Measurements from ENCODE around the gene RGS2.

RGS2 gene

DNA sequence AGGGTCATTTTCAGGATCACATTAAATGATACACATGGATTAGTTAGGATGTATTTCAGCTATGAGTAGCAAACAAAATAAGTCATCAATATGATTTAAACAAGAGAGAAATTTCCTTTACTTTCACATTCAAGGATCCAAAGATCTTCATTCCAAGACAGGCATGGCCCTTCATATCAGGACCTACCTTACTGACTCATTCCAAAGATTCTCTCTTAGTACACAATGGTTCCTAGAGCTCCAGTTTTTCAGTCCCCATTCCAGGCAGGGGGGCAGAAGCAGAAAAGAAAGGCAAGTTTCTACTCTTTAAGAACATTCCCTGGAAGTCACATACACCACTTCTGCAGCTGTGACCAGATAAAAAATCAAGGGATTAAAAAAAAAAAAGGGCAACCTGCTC, 23.7 kb downstream of the RGS2 start:
- no peak for DNase-seq

DNA sequence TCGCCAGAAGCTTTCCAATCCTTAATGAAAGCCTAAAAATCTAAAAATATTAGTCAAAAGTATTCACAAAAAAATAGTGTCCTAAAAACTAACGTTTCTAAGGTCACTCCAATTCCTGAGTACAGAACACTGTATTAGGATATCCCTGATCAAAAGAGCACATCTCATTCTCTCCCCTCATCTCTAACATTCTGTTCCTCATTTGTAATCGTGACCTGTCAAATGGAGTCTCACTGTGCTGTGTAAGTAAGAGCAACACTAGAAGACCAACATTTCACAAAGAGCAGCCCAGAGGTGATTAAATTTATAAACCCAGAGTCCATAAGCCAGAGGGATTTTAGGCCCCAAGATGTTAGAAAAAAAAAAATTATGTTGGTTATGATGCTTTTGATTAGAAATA, 26.3 kb downstream of the RGS2 start:
- no peak for DNase-seq

DNA sequence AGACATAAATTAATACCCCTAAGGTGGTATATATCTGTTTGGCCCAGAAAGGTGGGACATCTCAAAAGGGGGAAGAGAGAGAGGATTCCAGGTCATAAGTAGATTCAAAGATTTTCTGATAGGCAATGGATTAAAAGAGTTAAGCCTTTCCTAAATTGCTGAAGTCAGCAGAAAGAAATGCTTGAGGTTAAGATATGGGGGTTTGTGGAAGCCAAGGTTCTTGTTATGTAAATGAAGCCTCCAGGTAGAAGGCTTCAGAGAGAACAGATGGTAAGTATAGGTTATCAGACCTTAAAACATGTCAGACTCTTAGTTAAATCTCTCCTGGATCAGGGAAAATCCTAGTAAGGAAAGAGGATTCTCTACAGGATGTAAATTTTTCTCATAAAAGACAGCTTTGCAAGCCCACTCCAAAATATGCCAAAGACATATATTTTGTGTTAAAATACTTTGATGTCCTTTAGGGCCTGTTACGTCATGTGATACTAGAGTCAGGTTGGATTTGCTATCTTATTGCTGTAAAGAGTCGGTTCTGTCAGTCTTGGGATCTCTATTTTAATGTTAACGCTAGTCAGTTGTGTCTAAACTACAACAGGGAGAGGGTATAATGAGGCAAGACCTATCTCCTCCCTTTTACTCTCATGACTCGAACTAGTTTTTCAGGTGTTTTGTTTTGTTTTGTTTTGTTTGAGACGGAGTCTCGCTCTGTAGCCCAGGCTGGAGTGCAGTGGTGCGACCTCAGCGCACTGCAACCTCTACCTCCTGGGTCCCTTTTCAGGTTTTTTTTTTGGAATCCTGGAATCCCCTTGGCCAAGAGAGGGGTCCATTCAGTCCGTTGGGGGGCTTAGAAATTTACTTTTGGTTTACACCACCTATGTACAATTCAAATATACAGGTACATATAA, 30.6 kb downstream of the RGS2 start:
- DNase-seq, result no peak

DNA sequence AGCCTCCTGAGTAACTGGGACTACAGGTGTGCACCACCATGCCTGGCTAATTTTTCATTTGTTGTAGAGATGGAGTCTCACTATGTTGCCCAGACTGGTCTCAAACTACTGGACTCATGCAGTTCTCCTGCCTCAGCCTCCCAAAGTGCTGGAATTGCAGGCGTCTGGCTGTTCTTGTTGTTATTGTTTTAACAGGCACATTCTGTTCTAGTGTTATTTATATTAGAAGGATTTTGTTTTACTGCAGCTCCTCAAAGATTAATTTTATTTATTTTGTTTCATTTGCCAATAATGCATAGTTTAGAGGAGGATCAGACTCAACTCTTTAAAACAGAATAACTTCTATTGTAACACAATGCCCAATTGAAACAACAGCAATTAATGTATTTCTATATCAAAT, 35.5 kb downstream of the RGS2 start:
- DNase-seq, result no peak

DNA sequence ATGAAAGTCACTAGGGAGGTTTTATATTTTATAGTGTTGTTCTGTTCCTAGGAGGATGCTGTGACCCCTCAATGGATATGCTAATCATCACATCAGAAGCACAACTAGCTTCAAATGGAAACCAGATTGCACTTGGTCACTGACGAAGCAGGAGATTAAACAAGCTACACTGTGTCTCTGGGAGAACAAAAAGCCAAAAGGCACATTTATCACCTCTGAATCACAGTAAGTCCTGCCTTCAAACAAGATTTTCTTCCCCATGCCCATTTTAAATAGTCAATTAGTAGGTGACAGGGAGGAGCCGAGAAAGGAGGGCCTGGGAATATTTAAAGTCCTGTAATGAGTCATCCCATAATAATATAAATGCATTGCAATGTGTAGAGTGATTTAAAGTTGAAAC, 38.1 kb downstream of the RGS2 start:
- DNase-seq, result no peak

DNA sequence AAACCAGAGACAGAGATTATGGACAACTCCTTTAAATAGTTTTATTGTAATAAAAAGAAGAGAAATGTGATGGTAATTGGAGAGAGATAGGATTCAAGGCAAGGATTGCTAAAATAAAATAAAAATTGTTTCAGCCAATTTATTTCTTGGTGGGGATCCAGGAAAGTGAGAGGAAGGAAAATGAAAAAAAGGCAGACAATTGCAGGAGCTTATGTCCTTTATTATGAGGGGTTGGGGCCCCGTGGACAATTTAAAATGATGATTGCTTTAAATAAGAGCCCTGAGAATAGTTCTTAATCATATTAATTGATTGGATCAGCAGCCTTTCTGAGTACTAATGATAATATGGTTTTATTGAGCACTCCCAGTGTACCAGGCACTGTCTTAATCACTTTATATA, 40.2 kb downstream of the RGS2 start:
- no peak for DNase-seq

- DNase-seq, result no peak
Observed at GRCh38 chr1:192849442-192849841, 40.6 kb downstream of the RGS2 start.

DNA sequence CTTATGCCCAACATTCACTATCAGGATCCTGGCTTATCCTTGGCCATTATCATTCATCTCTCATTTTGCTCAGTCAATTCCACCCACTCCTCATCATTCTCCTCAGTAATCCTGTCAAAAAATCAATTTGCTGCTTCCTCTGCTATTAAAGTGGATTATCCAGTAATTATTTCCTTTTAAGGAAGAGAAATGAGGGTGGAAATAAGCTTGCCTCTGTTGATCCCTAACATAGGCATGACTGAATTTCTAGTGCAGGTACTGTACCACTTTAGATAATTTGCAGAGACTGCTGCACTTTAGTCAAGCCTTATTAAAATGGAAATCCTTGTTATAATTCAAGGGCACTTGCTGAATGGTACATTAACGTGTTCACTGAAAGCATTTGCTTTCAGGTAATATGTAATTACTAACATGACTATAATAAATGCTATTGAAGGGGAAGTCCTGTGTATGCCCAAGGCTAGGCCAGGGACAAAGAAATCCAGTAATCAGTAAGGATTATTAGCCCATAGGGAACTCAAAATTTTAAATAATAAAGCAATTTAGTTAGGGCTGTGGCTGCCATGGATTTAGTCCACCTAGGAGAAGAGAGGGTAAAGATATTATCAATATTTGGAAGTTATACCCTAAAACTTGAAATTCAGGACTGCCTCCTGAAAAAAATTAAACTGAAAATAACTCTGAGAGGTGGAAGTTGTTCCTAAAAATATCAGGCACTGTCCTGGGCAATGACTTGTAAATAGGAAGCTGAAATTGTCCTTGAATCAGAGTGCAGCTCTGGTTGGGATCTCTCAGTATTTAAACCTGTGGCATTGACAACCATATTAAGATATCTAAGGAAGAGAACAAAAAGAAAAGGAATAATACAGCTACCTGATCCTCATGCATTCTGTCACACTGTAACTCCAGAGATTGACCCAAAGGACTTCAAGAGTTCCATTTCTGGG, 43.4 kb downstream of the RGS2 start:
- DNase-seq, result no peak

- DNase-seq, result no peak
Observed at GRCh38 chr1:192858456-192858855, 49.6 kb downstream of the RGS2 start.

- no peak for DNase-seq
Observed at GRCh38 chr1:192859808-192860207, 51.0 kb downstream of the RGS2 start.

GRCh38 chr1:192860478-192861185, 51.8 kb downstream of the RGS2 start:
- DNase-seq, result no peak

- no peak for DNase-seq
Observed at GRCh38 chr1:192861860-192862259, 53.0 kb downstream of the RGS2 start.
